ENCODE measurements around the gene ZBTB38. TPM values are rescaled to one million over a fixed set of nuclear protein-coding genes. Genes with fewer than 3 reads are reported as not detected.

ZBTB38 gene
- total RNA-seq, 2 donors from 2014 or later, result 33.3 to 45.6 TPM

DNA sequence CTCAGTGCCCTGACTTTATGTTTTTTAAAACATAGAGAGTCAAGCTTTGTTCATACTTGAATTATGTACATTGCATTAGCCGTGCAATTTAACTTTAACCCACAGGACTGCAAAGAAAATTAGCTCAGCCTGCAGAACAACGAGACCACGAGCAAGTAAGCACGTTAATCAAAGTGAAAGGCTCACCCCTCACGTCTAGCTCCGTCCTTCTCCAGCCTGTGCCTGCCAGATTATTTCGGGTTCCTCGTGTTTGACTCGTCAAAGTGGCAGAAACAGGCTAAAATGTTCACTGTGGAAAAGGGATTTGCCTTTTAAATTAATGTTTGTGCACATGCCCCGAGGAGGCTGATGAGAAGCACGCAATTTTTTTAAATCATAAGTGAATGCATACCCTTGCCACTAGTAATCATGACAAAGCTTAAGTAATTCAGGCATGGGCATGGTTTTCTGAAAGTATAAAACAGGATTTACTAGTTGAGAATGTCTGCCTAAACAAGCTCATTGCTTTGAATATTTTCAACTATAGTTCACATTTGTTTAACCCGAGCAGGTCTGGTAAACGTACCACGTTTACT, 15.3 kb downstream of the ZBTB38 start:
- ATAC-seq (replicated peaks), result no peak
- H3K4me3 Mint-ChIP-seq, result peak overlapping the region; percentile 83
- H3K9me3 Mint-ChIP-seq, result no peaks in the 10 kb centered on the region
- H3K4me1 Mint-ChIP-seq, result peaks cover 24% of the 10 kb centered on the region
- H3K27ac Mint-ChIP-seq, result peak overlapping the region; percentile 48
- H3K27me3 Mint-ChIP-seq, result no peaks in the 10 kb centered on the region
- H3K36me3 Mint-ChIP-seq (ENCODE audit: low read depth), result peaks cover 10% of the 10 kb centered on the region

DNA sequence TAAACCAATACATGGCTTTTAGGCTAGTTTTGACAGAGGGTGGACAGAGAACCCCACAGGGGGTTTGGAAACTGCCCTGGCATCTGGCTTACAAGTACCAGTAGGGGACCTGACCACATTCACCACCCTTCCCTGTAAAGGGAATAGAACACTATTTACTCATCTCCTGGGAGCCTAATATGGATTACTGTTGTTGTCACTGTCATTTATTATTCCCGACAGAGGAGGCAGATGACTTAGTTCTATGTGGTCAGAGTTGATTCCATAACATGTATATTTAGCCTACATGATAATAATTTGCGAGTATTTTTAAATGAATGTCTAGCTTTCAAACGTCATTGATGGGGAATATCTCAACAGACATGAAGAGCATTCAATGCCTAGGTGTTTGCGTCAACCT, 15.9 kb downstream of the ZBTB38 start:
- no peaks in the 10 kb centered on the region for H3K27me3 Mint-ChIP-seq
- H3K27ac Mint-ChIP-seq, result peak overlapping the region; percentile 48
- H3K4me3 Mint-ChIP-seq, result peak overlapping the region; percentile 83
- no peaks in the 10 kb centered on the region for H3K9me3 Mint-ChIP-seq
- peaks cover 10% of the 10 kb centered on the region for H3K36me3 Mint-ChIP-seq (ENCODE audit: low read depth)
- H3K4me1 Mint-ChIP-seq, result peaks cover 19% of the 10 kb centered on the region
- ATAC-seq (replicated peaks), result no peak

GRCh38 chr3:141384575-141384974, 16.3 kb downstream of the ZBTB38 start:
- no peaks in the 10 kb centered on the region for H3K27me3 Mint-ChIP-seq
- H3K4me1 Mint-ChIP-seq, result peaks cover 20% of the 10 kb centered on the region
- no peak for ATAC-seq (replicated peaks)

GRCh38 chr3:141385406-141386125, 17.3 kb downstream of the ZBTB38 start:
- Mint-ChIP-seq H3K4me3 (peak overlapping the region; percentile 83), H3K4me1 (peaks cover 20% of the 10 kb centered on the region), H3K36me3 (ENCODE audit: low read depth) (peaks cover 10% of the 10 kb centered on the region), H3K27me3 (no peaks in the 10 kb centered on the region), H3K27ac (peak overlapping the region; percentile 89), H3K9me3 (no peaks in the 10 kb centered on the region)
- no peak for ATAC-seq (replicated peaks)

More at GRCh38 chr3:141384575-141384974, 16.3 kb downstream of the ZBTB38 start:
- Mint-ChIP-seq H3K36me3 (ENCODE audit: low read depth) (peaks cover 10% of the 10 kb centered on the region), H3K4me3 (peak overlapping the region; percentile 83), H3K27ac (peak overlapping the region; percentile 48), H3K9me3 (no peaks in the 10 kb centered on the region)

GRCh38 chr3:141386126-141386488, 17.8 kb downstream of the ZBTB38 start:
- H3K27ac Mint-ChIP-seq, result peak overlapping the region; percentile 89
- peak overlapping the region; percentile 83 for H3K4me3 Mint-ChIP-seq
- peaks cover 10% of the 10 kb centered on the region for H3K36me3 Mint-ChIP-seq (ENCODE audit: low read depth)
- H3K9me3 Mint-ChIP-seq, result no peaks in the 10 kb centered on the region
- H3K4me1 Mint-ChIP-seq, result peaks cover 18% of the 10 kb centered on the region
- no peaks in the 10 kb centered on the region for H3K27me3 Mint-ChIP-seq
- peak; percentile 47 for ATAC-seq (replicated peaks)

DNA sequence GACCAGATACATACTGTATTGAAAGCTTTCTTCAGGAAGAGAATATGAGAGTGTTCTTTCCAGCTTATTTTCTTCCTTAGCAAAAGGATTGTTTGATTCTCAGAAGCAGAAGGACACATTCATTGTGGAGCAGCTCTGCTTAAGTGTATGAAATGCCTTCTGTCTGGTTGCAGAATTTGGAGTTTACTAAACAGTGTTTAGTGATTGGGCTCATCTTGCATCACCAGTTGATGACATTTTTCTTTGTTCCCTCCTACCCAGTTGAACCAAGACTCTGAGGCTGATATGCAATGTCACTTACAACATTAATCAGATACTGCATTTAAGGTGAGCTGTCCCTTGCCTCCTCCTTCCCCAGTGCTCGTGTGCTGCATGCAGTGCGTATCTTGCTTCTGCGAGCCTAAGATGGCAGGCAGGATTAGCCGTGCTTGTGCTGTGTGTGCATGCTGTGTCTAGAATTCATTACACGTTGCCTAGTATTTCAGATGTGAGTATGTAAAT, 18.4 kb downstream of the ZBTB38 start:
- peak overlapping the region; percentile 89 for H3K27ac Mint-ChIP-seq

GRCh38 chr3:141387516-141387915, 19.2 kb downstream of the ZBTB38 start:
- Mint-ChIP-seq H3K27me3 (no peaks in the 10 kb centered on the region), H3K9me3 (no peaks in the 10 kb centered on the region), H3K4me3 (peak overlapping the region; percentile 83), H3K36me3 (ENCODE audit: low read depth) (peaks cover 10% of the 10 kb centered on the region), H3K27ac (peak overlapping the region; percentile 89), H3K4me1 (peaks cover 12% of the 10 kb centered on the region)
- ATAC-seq (replicated peaks), result no peak

More for the DNA sequence above, 18.4 kb downstream of the ZBTB38 start:
- H3K27me3 Mint-ChIP-seq, result no peaks in the 10 kb centered on the region
- ATAC-seq (replicated peaks), result peak; percentile 63
- H3K4me3 Mint-ChIP-seq, result peak overlapping the region; percentile 83
- H3K4me1 Mint-ChIP-seq, result peaks cover 14% of the 10 kb centered on the region
- H3K36me3 Mint-ChIP-seq (ENCODE audit: low read depth), result peaks cover 10% of the 10 kb centered on the region
- H3K9me3 Mint-ChIP-seq, result no peaks in the 10 kb centered on the region

DNA sequence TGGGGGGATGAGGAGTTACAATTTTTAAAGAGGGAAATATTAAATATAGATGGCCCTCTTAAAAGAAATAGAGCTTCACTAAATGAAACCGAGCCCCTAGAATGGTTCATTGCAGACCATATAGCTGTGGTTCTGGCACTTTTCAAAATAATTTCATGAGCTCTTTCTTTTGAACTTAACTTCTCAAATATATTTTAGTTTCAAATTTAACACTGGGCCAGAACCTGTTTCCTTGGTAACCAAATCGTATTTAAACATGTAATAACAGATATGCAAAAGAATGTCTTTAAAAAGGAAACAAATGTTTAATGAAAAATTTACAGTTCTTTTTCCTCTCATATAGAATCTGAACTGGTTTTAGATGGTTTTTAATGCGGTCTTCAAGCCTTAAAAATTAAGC, 20.1 kb downstream of the ZBTB38 start:
- no peaks in the 10 kb centered on the region for H3K27me3 Mint-ChIP-seq
- ATAC-seq (replicated peaks), result no peak
- H3K4me3 Mint-ChIP-seq, result peak overlapping the region; percentile 83
- peaks cover 10% of the 10 kb centered on the region for H3K4me1 Mint-ChIP-seq
- H3K9me3 Mint-ChIP-seq, result no peaks in the 10 kb centered on the region
- H3K36me3 Mint-ChIP-seq (ENCODE audit: low read depth), result peaks cover 10% of the 10 kb centered on the region
- H3K27ac Mint-ChIP-seq, result peak overlapping the region; percentile 78

DNA sequence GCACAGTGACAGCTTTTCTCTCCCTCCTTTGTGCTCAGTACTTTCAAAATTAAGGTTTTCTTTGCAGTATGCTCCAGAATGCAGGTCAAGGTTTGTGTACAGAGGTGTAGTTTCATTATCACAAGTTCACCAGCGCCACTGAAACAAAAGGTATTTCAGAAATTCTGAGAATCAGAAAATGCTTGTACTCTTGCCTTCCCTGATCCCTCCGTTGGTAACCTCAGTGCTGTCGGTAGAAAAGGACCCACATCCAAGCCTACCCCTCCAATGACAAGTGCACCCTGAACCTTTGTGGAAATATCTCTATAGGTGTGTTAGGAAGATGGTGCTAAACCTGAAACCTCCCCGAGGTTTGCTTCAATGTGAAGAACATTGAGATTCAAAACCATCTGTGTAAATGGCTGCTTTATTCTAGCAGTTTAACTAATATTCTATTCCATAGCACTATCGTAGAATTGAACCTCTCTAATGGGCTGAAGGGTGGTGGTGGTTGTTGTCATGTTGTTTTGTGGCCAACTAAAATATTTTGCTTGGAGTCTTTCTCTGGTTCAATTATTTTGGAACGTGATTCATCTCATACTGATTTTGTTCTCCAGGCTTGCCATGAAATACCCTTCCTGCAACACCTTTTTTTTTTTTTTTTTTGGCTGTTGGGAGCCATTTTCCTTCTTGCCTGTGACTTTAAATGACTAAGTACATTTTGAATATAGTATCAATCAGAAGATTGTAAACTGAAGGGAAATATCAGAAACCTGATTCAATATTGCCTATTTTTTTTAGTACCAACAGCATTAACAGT, 20.7 kb downstream of the ZBTB38 start:
- peaks cover 10% of the 10 kb centered on the region for H3K36me3 Mint-ChIP-seq (ENCODE audit: low read depth)
- no peaks in the 10 kb centered on the region for H3K9me3 Mint-ChIP-seq
- peak overlapping the region; percentile 78 for H3K27ac Mint-ChIP-seq
- peaks cover 10% of the 10 kb centered on the region for H3K4me1 Mint-ChIP-seq
- H3K4me3 Mint-ChIP-seq, result peak overlapping the region; percentile 83
- peak; percentile 60 for ATAC-seq (replicated peaks)
- no peaks in the 10 kb centered on the region for H3K27me3 Mint-ChIP-seq

- no peaks in the 10 kb centered on the region for H3K27me3 Mint-ChIP-seq
- H3K4me3 Mint-ChIP-seq, result peak overlapping the region; percentile 83
- H3K36me3 Mint-ChIP-seq (ENCODE audit: low read depth), result peaks cover 10% of the 10 kb centered on the region
- peak overlapping the region; percentile 78 for H3K27ac Mint-ChIP-seq
- no peaks in the 10 kb centered on the region for H3K9me3 Mint-ChIP-seq
- H3K4me1 Mint-ChIP-seq, result peaks cover 14% of the 10 kb centered on the region
- no peak for ATAC-seq (replicated peaks)
Measured at GRCh38 chr3:141389703-141390102, 21.4 kb downstream of the ZBTB38 start.

DNA sequence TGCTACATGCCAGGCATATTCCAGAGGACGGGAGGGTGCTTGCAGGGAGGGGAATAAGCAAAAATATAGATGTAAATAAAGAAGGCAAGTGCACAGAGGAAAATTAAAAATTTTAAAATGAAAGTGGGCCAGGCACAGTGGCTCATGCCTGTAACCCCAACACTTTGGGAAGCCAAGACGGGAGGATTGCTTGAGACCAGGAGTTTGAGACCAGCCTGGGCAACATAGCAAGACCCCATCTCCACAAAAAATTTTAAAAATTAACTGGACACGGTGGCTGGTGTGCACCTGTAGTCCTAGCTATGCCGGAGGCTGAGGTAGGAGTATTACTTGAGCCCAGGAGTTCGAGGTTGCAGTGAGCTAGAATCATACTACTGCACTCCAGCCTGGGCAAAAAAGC, 22.4 kb downstream of the ZBTB38 start:
- no peak for ATAC-seq (replicated peaks)
- Mint-ChIP-seq H3K27me3 (no peaks in the 10 kb centered on the region), H3K36me3 (ENCODE audit: low read depth) (peaks cover 10% of the 10 kb centered on the region), H3K4me1 (peaks cover 14% of the 10 kb centered on the region), H3K27ac (no peak overlapping the region), H3K9me3 (no peaks in the 10 kb centered on the region), H3K4me3 (peak overlapping the region; percentile 53)

DNA sequence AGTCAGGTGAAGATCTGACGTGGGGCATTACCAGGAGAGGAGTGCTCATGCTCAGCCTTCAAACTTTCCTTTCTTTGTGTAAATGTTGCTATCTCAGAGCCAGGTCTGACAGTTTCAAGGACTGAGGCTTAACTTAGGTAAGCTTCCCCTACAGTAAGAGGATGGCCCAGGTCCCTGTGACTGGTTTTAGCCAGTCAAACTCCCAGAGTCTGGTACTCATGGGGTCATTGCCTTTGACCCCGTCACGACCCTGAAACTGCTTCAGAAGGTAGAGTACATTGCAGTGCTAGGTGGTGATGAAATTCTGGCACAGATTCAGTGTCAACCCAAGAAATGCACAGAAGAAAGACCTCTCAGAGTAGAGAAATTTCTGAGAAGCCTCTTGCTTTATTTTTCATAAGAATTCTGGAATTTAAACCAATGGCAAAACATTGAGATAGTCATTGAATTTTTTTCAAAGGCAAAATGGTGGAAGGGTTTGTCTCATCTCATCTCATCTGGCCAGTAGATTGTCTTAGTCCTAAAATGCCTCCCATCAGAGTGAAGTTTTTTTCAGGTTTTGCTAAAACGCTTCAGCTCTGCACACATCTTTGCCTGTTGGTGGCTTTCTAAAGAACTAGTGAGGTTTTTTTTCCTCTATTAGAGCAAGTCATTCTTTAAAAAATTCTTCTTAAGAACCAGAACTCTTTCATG, 23.1 kb downstream of the ZBTB38 start:
- H3K27ac Mint-ChIP-seq, result no peak overlapping the region
- peak overlapping the region; percentile 40 for H3K4me3 Mint-ChIP-seq
- peaks cover 14% of the 10 kb centered on the region for H3K4me1 Mint-ChIP-seq
- ATAC-seq (replicated peaks), result peak; percentile 29
- no peaks in the 10 kb centered on the region for H3K27me3 Mint-ChIP-seq
- peaks cover 11% of the 10 kb centered on the region for H3K36me3 Mint-ChIP-seq (ENCODE audit: low read depth)
- H3K9me3 Mint-ChIP-seq, result peaks cover 3% of the 10 kb centered on the region

DNA sequence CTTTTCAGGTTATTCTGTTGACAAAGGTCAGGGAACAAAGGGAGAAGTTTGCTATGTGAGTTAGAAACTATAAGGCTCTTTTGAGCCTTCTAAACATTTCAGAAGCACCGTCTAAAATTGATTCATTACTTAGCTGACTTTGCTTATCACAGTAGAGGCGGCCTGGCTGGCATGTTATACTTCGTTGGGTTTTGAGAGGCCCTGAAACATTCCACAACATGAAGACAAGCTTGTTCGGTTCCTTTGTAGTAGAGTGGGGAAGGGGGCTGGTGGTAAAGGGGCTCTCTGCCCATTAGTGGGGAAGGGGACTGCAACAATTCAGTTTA, 23.6 kb downstream of the ZBTB38 start:
- peaks cover 11% of the 10 kb centered on the region for H3K4me1 Mint-ChIP-seq
- ATAC-seq (replicated peaks), result no peak
- H3K27me3 Mint-ChIP-seq, result no peaks in the 10 kb centered on the region
- peaks cover 11% of the 10 kb centered on the region for H3K36me3 Mint-ChIP-seq (ENCODE audit: low read depth)
- H3K27ac Mint-ChIP-seq, result no peak overlapping the region
- H3K4me3 Mint-ChIP-seq, result peak overlapping the region; percentile 40
- H3K9me3 Mint-ChIP-seq, result peaks cover 4% of the 10 kb centered on the region

- peaks cover 14% of the 10 kb centered on the region for H3K4me1 Mint-ChIP-seq
- peaks cover 9% of the 10 kb centered on the region for H3K9me3 Mint-ChIP-seq
- H3K27me3 Mint-ChIP-seq, result no peaks in the 10 kb centered on the region
- no peak overlapping the region for H3K27ac Mint-ChIP-seq
- H3K4me3 Mint-ChIP-seq, result no peak overlapping the region
- ATAC-seq (replicated peaks), result no peak
- peaks cover 13% of the 10 kb centered on the region for H3K36me3 Mint-ChIP-seq (ENCODE audit: low read depth)
Measured at GRCh38 chr3:141392416-141392815, 24.1 kb downstream of the ZBTB38 start.
